Measurements from ENCODE around the gene DIS3L2. TPM values are rescaled to one million over a fixed set of nuclear protein-coding genes. Genes with fewer than 3 reads are reported as not detected.

Gene DIS3L2
- total and polyA plus RNA-seq, 2 donors, result 16.3 to 21.6 TPM

GRCh38 chr2:231991664-231992063, 30.2 kb downstream of the DIS3L2 start:
- 98% methylated on average over 3 of the region's 3 CpGs for WGBS
- H3K4me3 ChIP-seq (ENCODE audit: low read length in 2 of 2), result no peak overlapping the region
- no peaks in the 10 kb centered on the region for H3K4me1 ChIP-seq (ENCODE audit: control insufficient read depth in 2 of 2, insufficient read depth in 2 of 2, low read length in 2 of 2)
- no peak for DNase-seq (ENCODE audit: low read depth in 6 of 9, low spot score in 9 of 9)
- no peak overlapping the region for H3K27ac ChIP-seq (ENCODE audit: low read depth in 1 of 2, low read length in 1 of 2)
- H3K27me3 ChIP-seq (ENCODE audit: control insufficient read depth in 2 of 2, insufficient read depth in 1 of 2, low read length in 1 of 2), result no peaks in the 10 kb centered on the region
- H3K36me3 ChIP-seq (ENCODE audit: control insufficient read depth in 2 of 2, insufficient read depth in 2 of 2, low read length in 1 of 2), result no peaks in the 10 kb centered on the region
- no peaks in the 10 kb centered on the region for H3K9me3 ChIP-seq (ENCODE audit: control insufficient read depth in 2 of 2, insufficient read depth in 1 of 2, low read length in 1 of 2)

GRCh38 chr2:231992888-231993287, 31.4 kb downstream of the DIS3L2 start:
- no peak overlapping the region for H3K4me3 ChIP-seq (ENCODE audit: low read length in 2 of 2)
- H3K27ac ChIP-seq (ENCODE audit: low read depth in 1 of 2, low read length in 1 of 2), result no peak overlapping the region
- DNase-seq (ENCODE audit: low read depth in 6 of 9, low spot score in 9 of 9), result no peak
- H3K9me3 ChIP-seq (ENCODE audit: control insufficient read depth in 2 of 2, insufficient read depth in 1 of 2, low read length in 1 of 2), result no peaks in the 10 kb centered on the region
- 77% methylated on average over 5 of the region's 5 CpGs for WGBS
- H3K4me1 ChIP-seq (ENCODE audit: control insufficient read depth in 2 of 2, insufficient read depth in 2 of 2, low read length in 2 of 2), result no peaks in the 10 kb centered on the region
- no peaks in the 10 kb centered on the region for H3K36me3 ChIP-seq (ENCODE audit: control insufficient read depth in 2 of 2, insufficient read depth in 2 of 2, low read length in 1 of 2)
- H3K27me3 ChIP-seq (ENCODE audit: control insufficient read depth in 2 of 2, insufficient read depth in 1 of 2, low read length in 1 of 2), result no peaks in the 10 kb centered on the region

GRCh38 chr2:231996797-231997540, 35.5 kb downstream of the DIS3L2 start:
- H3K27ac ChIP-seq (ENCODE audit: low read depth in 1 of 2, low read length in 1 of 2), result no peak overlapping the region
- WGBS, result 98% methylated on average over 2 of the region's 2 CpGs
- no peaks in the 10 kb centered on the region for H3K36me3 ChIP-seq (ENCODE audit: control insufficient read depth in 2 of 2, insufficient read depth in 2 of 2, low read length in 1 of 2)
- H3K9me3 ChIP-seq (ENCODE audit: control insufficient read depth in 2 of 2, insufficient read depth in 1 of 2, low read length in 1 of 2), result no peaks in the 10 kb centered on the region
- H3K4me1 ChIP-seq (ENCODE audit: control insufficient read depth in 2 of 2, insufficient read depth in 2 of 2, low read length in 2 of 2), result no peaks in the 10 kb centered on the region
- no peak overlapping the region for H3K4me3 ChIP-seq (ENCODE audit: low read length in 2 of 2)
- no peak for DNase-seq (ENCODE audit: low read depth in 6 of 9, low spot score in 9 of 9)
- H3K27me3 ChIP-seq (ENCODE audit: control insufficient read depth in 2 of 2, insufficient read depth in 1 of 2, low read length in 1 of 2), result no peaks in the 10 kb centered on the region

- Histone ChIP-seq H3K4me3 (ENCODE audit: low read length in 2 of 2) (no peak overlapping the region), H3K27ac (ENCODE audit: low read depth in 1 of 2, low read length in 1 of 2) (no peak overlapping the region), H3K27me3 (ENCODE audit: control insufficient read depth in 2 of 2, insufficient read depth in 1 of 2, low read length in 1 of 2) (no peaks in the 10 kb centered on the region), H3K9me3 (ENCODE audit: control insufficient read depth in 2 of 2, insufficient read depth in 1 of 2, low read length in 1 of 2) (no peaks in the 10 kb centered on the region), H3K4me1 (ENCODE audit: control insufficient read depth in 2 of 2, insufficient read depth in 2 of 2, low read length in 2 of 2) (no peaks in the 10 kb centered on the region), H3K36me3 (ENCODE audit: control insufficient read depth in 2 of 2, insufficient read depth in 2 of 2, low read length in 1 of 2) (no peaks in the 10 kb centered on the region)
- no peak for DNase-seq (ENCODE audit: low read depth in 6 of 9, low spot score in 9 of 9)
These were observed 36.5 kb downstream of the DIS3L2 start for GRCh38 chr2:231998046-231998445.

- Histone ChIP-seq H3K27ac (ENCODE audit: low read depth in 1 of 2, low read length in 1 of 2) (no peak overlapping the region), H3K36me3 (ENCODE audit: control insufficient read depth in 2 of 2, insufficient read depth in 2 of 2, low read length in 1 of 2) (no peaks in the 10 kb centered on the region), H3K27me3 (ENCODE audit: control insufficient read depth in 2 of 2, insufficient read depth in 1 of 2, low read length in 1 of 2) (no peaks in the 10 kb centered on the region), H3K4me1 (ENCODE audit: control insufficient read depth in 2 of 2, insufficient read depth in 2 of 2, low read length in 2 of 2) (no peaks in the 10 kb centered on the region), H3K4me3 (ENCODE audit: low read length in 2 of 2) (no peak overlapping the region), H3K9me3 (ENCODE audit: control insufficient read depth in 2 of 2, insufficient read depth in 1 of 2, low read length in 1 of 2) (no peaks in the 10 kb centered on the region)
- no peak for DNase-seq (ENCODE audit: low read depth in 6 of 9, low spot score in 9 of 9)
- WGBS, result 100% methylated on average over 2 of the region's 2 CpGs
These were observed 38.9 kb downstream of the DIS3L2 start for GRCh38 chr2:232000439-232000838.

GRCh38 chr2:232001073-232001472, 39.6 kb downstream of the DIS3L2 start:
- H3K27me3 ChIP-seq (ENCODE audit: control insufficient read depth in 2 of 2, insufficient read depth in 1 of 2, low read length in 1 of 2), result no peaks in the 10 kb centered on the region
- no peaks in the 10 kb centered on the region for H3K36me3 ChIP-seq (ENCODE audit: control insufficient read depth in 2 of 2, insufficient read depth in 2 of 2, low read length in 1 of 2)
- DNase-seq (ENCODE audit: low read depth in 6 of 9, low spot score in 9 of 9), result no peak
- H3K9me3 ChIP-seq (ENCODE audit: control insufficient read depth in 2 of 2, insufficient read depth in 1 of 2, low read length in 1 of 2), result no peaks in the 10 kb centered on the region
- 95% methylated on average over 1 of the region's 1 CpG for WGBS
- no peaks in the 10 kb centered on the region for H3K4me1 ChIP-seq (ENCODE audit: control insufficient read depth in 2 of 2, insufficient read depth in 2 of 2, low read length in 2 of 2)
- H3K4me3 ChIP-seq (ENCODE audit: low read length in 2 of 2), result no peak overlapping the region
- H3K27ac ChIP-seq (ENCODE audit: low read depth in 1 of 2, low read length in 1 of 2), result no peak overlapping the region

GRCh38 chr2:232006253-232006652, 44.7 kb downstream of the DIS3L2 start:
- Histone ChIP-seq H3K4me3 (ENCODE audit: low read length in 2 of 2) (no peak overlapping the region), H3K27ac (ENCODE audit: low read depth in 1 of 2, low read length in 1 of 2) (no peak overlapping the region), H3K27me3 (ENCODE audit: control insufficient read depth in 2 of 2, insufficient read depth in 1 of 2, low read length in 1 of 2) (no peaks in the 10 kb centered on the region), H3K4me1 (ENCODE audit: control insufficient read depth in 2 of 2, insufficient read depth in 2 of 2, low read length in 2 of 2) (no peaks in the 10 kb centered on the region), H3K36me3 (ENCODE audit: control insufficient read depth in 2 of 2, insufficient read depth in 2 of 2, low read length in 1 of 2) (no peaks in the 10 kb centered on the region), H3K9me3 (ENCODE audit: control insufficient read depth in 2 of 2, insufficient read depth in 1 of 2, low read length in 1 of 2) (no peaks in the 10 kb centered on the region)
- DNase-seq (ENCODE audit: low read depth in 6 of 9, low spot score in 9 of 9), result no peak
- WGBS, result over 99% methylated on average over 3 of the region's 3 CpGs

- DNase-seq (ENCODE audit: low read depth in 6 of 9, low spot score in 9 of 9), result no peak
These were observed 47.6 kb downstream of the DIS3L2 start for GRCh38 chr2:232008907-232009638.

GRCh38 chr2:232009639-232010274, 48.2 kb downstream of the DIS3L2 start:
- H3K27ac ChIP-seq (ENCODE audit: low read depth in 1 of 2, low read length in 1 of 2), result no peak overlapping the region
- H3K9me3 ChIP-seq (ENCODE audit: control insufficient read depth in 2 of 2, insufficient read depth in 1 of 2, low read length in 1 of 2), result no peaks in the 10 kb centered on the region
- no peaks in the 10 kb centered on the region for H3K4me1 ChIP-seq (ENCODE audit: control insufficient read depth in 2 of 2, insufficient read depth in 2 of 2, low read length in 2 of 2)
- WGBS, result 94% methylated on average over 4 of the region's 4 CpGs
- no peaks in the 10 kb centered on the region for H3K27me3 ChIP-seq (ENCODE audit: control insufficient read depth in 2 of 2, insufficient read depth in 1 of 2, low read length in 1 of 2)
- no peak for DNase-seq (ENCODE audit: low read depth in 6 of 9, low spot score in 9 of 9)
- no peaks in the 10 kb centered on the region for H3K36me3 ChIP-seq (ENCODE audit: control insufficient read depth in 2 of 2, insufficient read depth in 2 of 2, low read length in 1 of 2)
- no peak overlapping the region for H3K4me3 ChIP-seq (ENCODE audit: low read length in 2 of 2)

More at GRCh38 chr2:232008907-232009638, 47.6 kb downstream of the DIS3L2 start:
- H3K27me3 ChIP-seq (ENCODE audit: control insufficient read depth in 2 of 2, insufficient read depth in 1 of 2, low read length in 1 of 2), result no peaks in the 10 kb centered on the region
- no peaks in the 10 kb centered on the region for H3K36me3 ChIP-seq (ENCODE audit: control insufficient read depth in 2 of 2, insufficient read depth in 2 of 2, low read length in 1 of 2)
- H3K4me1 ChIP-seq (ENCODE audit: control insufficient read depth in 2 of 2, insufficient read depth in 2 of 2, low read length in 2 of 2), result no peaks in the 10 kb centered on the region
- H3K9me3 ChIP-seq (ENCODE audit: control insufficient read depth in 2 of 2, insufficient read depth in 1 of 2, low read length in 1 of 2), result no peaks in the 10 kb centered on the region
- H3K4me3 ChIP-seq (ENCODE audit: low read length in 2 of 2), result no peak overlapping the region
- H3K27ac ChIP-seq (ENCODE audit: low read depth in 1 of 2, low read length in 1 of 2), result no peak overlapping the region
- 98% methylated on average over 4 of the region's 4 CpGs for WGBS
